Heart left ventricle (tissue), 16 donors: ENCODE data around the gene TUT4. TPM values are rescaled to one million over a fixed set of nuclear protein-coding genes. Genes with fewer than 3 reads are reported as not detected.

ENCODE experiments used
- ATAC-seq, 4 donors: fragments of 200-7000 bp; cut with Tn5 transposase; one replicate each; pipeline ENCODE4 v1.9.1; 2020 to 2022; ENCODE audit warnings: moderate library complexity in 4 of 4, mild to moderate bottlenecking in 3 of 4, moderate number of reproducible peaks in 1 of 4
- DNase-seq, 5 donors: peaks; one replicate each; pipeline ENCODE4 v3.0.0-alpha.2; 2020
- H3K27ac ChIP-seq, 12 donors: fragments of 200-600 bp; sonication (generic) in 4 of 12; one replicate each; pipeline versions ENCODE4 v1.5.0 to v1.8.0; 2016 to 2022; ENCODE audit warnings: mild to moderate bottlenecking in 2 of 12
- H3K27me3 ChIP-seq, 9 donors: fragments of 200-600 bp; sonication (generic) in 2 of 9; one replicate each; pipeline versions ENCODE4 v1.5.1 to v1.8.0; 2016 to 2022; ENCODE audit warnings: mild to moderate bottlenecking in 3 of 9
- H3K36me3 ChIP-seq, 9 donors: fragments of 200-600 bp; sonication (generic) in 2 of 9; one replicate each; pipeline versions ENCODE4 v1.5.0 to v1.8.0; 2018 to 2022; ENCODE audit warnings: mild to moderate bottlenecking in 2 of 9
- H3K4me1 ChIP-seq, 12 donors: fragments of 200-600 bp; sonication (generic) in 4 of 12; one replicate each; pipeline versions ENCODE4 v1.5.0 to v1.8.0; 2016 to 2022; ENCODE audit warnings: mild to moderate bottlenecking in 3 of 12
- H3K4me3 ChIP-seq, 12 donors: fragments of 200-600 bp; sonication (generic) in 4 of 12; one replicate each; pipeline versions ENCODE4 v1.5.0 to v1.8.0; 2017 to 2022; ENCODE audit warnings: mild to moderate bottlenecking in 9 of 12, moderate library complexity in 4 of 12
- H3K9me3 ChIP-seq, 12 donors: fragments of 200-600 bp; sonication (generic) in 4 of 12; one replicate each; pipeline versions ENCODE4 v1.5.0 to v1.8.0; 2016 to 2022; ENCODE audit warnings: mild to moderate bottlenecking in 1 of 12
- CTCF ChIP-seq, 12 donors: fragments of 200-600 bp; sonication (generic) in 4 of 12; IDR thresholded peaks; one replicate each; pipeline versions ENCODE4 v1.5.0 to v1.8.0; 2018 to 2022; ENCODE audit warnings: antibody characterized with exemption in 12 of 12, mild to moderate bottlenecking in 5 of 12
- POLR2A ChIP-seq, 2 donors: fragments of 450-650 bp; IDR thresholded peaks; one replicate each; pipeline ENCODE4 v1.6.1; 2017; ENCODE audit warnings: antibody characterized with exemption in 2 of 2, mild to moderate bottlenecking in 2 of 2, moderate library complexity in 2 of 2
- WGBS, 4 donors: extraction: QIAGEN DNeasy Blood & Tissue Kit in 2 of 4; methylation state at CpG; one replicate each; pipeline versions ENCODE4 v1.1.5 to v1.1.7; 2013 to 2018; 5-methylcytosine and 5-hydroxymethylcytosine counted together
- intact Hi-C, 10 donors: fragments of 100-400 bp; cut with DNase I; formaldehyde crosslinking; loops; one replicate each; pipeline versions ENCODE4 v1.11.1 to v1.14.2; 2022
- polyA plus RNA-seq, 2 donors: library from polyadenylated mRNA; stranded (reverse); fragments of 200-250 nt; gene quantifications; one replicate each; pipeline ENCODE4 v1.2.3, GENCODE V29; 2013
- total RNA-seq, 9 donors: library from RNA; depleted of rRNA in 2 of 9; stranded (reverse); fragments of >200 nt in 2 of 9; fragmentation: NEBNext Ultra II Directional in 3 of 9; extraction: Animal tissue kit (Norgen Biotek cat#: 25700) in 3 of 9; gene quantifications; one replicate each; pipeline versions ENCODE4 v1.1.0 to v1.2.4, GENCODE V29; 2016 to 2023
- donor health status: ischemic (EF 13 %, LVEDD 7.1; RV severe dilation, severe dysfunction).
- donor health status: healthy with polysubstance abuse.
- donor health status: DM: no; HTN: yes; CAD: no.
- donor health status: DM: no; HTN: no; CAD: no.
- donor health status: ischemic (EF 25% LVEDD 6.9; RV normal size, moderate dysfunction).
- donor health status: ischemic (EF 25% LVEDD 5.7; RV mildly dilated, moderate dysfunction).
- donor health status: healthy.
- donor health status: DM: yes; HTN: yes; CAD: no.
- donor health status: ischemic (EF 35%, LVEDD 5.7; RV mildly dilated, moderate dysfunction).
- donor health status: nonischemic (EF 11% LVEDD 7.7; RV severe dilation, severe dysfunction).
- donor health status: DM: yes; HTN: yes; CAD: no.
- donor health status: PGD.
- donor health status: ischemic (EF 29% LVEDD 5.4; RV normal size, mild dysfunction).
- donor health status: nonischemic (EF 23%, LVEDD 6.1; RV moderate dilation, normal function).

The TUT4 gene
- total and polyA plus RNA-seq, 11 donors, result 14.8 to 43.8 (median 30.4) TPM

GRCh38 chr1:52436817-52437216 lies 116.1 kb downstream of the TUT4 start:
- Histone ChIP-seq H3K4me1 (no peaks in the 10 kb centered on the region), H3K36me3 (peaks cover 0 to 100% (median 84%) of the 10 kb centered on the region in 9 donors), H3K27me3 (no peaks in the 10 kb centered on the region), H3K9me3 (no peaks in the 10 kb centered on the region), H3K4me3 (no peak overlapping the region), H3K27ac (no peak overlapping the region)
- TF ChIP-seq POLR2A (IDR thresholded peaks at IDR 0.05), result no peak
- no peak for TF ChIP-seq CTCF (IDR thresholded peaks at IDR 0.05)
- DNase-seq, result no peak
- ATAC-seq, result no peak
- intact Hi-C loops, result no loop called here
- WGBS, 4 donors, result 91 to 93% (median 92%) methylated on average over 7 of the region's 7 CpGs

GRCh38 chr1:52435650-52436049 lies 117.2 kb downstream of the TUT4 start:
- Histone ChIP-seq H3K4me1 (no peaks in the 10 kb centered on the region), H3K9me3 (no peaks in the 10 kb centered on the region), H3K4me3 (no peak overlapping the region), H3K36me3 (peaks cover 0 to 100% (median 84%) of the 10 kb centered on the region in 9 donors), H3K27me3 (no peaks in the 10 kb centered on the region), H3K27ac (no peak overlapping the region)
- 87 to 100% (median 97%) methylated on average over 1 of the region's 1 CpG for WGBS, 4 donors
- DNase-seq, result no peak
- TF ChIP-seq POLR2A (IDR thresholded peaks at IDR 0.05) (no peak), CTCF (IDR thresholded peaks at IDR 0.05) (no peak)
- intact Hi-C loops, result no loop called here
- ATAC-seq, result no peak

GRCh38 chr1:52435211-52435610 lies 117.7 kb downstream of the TUT4 start:
- no peak overlapping the region for H3K4me3 ChIP-seq
- TF ChIP-seq POLR2A (IDR thresholded peaks at IDR 0.05) (no peak), CTCF (IDR thresholded peaks at IDR 0.05) (no peak)
- H3K9me3 ChIP-seq, result no peaks in the 10 kb centered on the region
- intact Hi-C loops, result no loop called here
- WGBS, 4 donors, result 93 to 100% (median 99%) methylated on average over 1 of the region's 1 CpG
- H3K27ac ChIP-seq, result no peak overlapping the region
- no peaks in the 10 kb centered on the region for H3K4me1 ChIP-seq
- ATAC-seq (no peak), DNase-seq (no peak)
- H3K27me3 ChIP-seq, result no peaks in the 10 kb centered on the region
- H3K36me3 ChIP-seq, result peaks cover 0 to 100% (median 86%) of the 10 kb centered on the region in 9 donors

- intact Hi-C loops, result no loop called here
- WGBS, 4 donors, result 91 to 95% (median 94%) methylated on average over 8 of the region's 8 CpGs
- TF ChIP-seq POLR2A (IDR thresholded peaks at IDR 0.05), result no peak
- TF ChIP-seq CTCF (IDR thresholded peaks at IDR 0.05), result no peak
- Histone ChIP-seq H3K27me3 (no peaks in the 10 kb centered on the region), H3K4me1 (no peaks in the 10 kb centered on the region), H3K4me3 (no peak overlapping the region), H3K9me3 (no peaks in the 10 kb centered on the region), H3K27ac (no peak overlapping the region), H3K36me3 (peaks cover 0 to 98% (median 94%) of the 10 kb centered on the region in 9 donors)
- ATAC-seq, result no peak
- DNase-seq, result no peak
These were observed 120.1 kb downstream of the TUT4 start for GRCh38 chr1:52432807-52433206.
